HG02840 (cell line): ENCODE data around the gene SMIM7.
A peak's percentile ranks its signal among the peaks of the same experiment; 100 is the strongest.
"Not testable (repeated sequence)": the region's sequence is repeated elsewhere in the genome, so short reads cannot be mapped to it uniquely, and the experiment has no call there.

Source experiments
- ATAC-seq: cut with Tn5 transposase; IDR thresholded peaks from one replicate; pipeline ENCODE4 v1.9.1; 2021; ENCODE audit warnings: mild to moderate bottlenecking, moderate library complexity, moderate number of reproducible peaks; ENCODE audit not compliant: unreplicated experiment, low FRiP score

SMIM7 gene

GRCh38 chr19:16659832-16660708 is at the start of gene SMIM7:
Gene SMIM7 (minus strand): TSS chr19:16660144. CDS start chr19:16660110, 34 bp downstream.
- ATAC-seq, result peak; percentile 86

GRCh38 chr19:16703677-16704076 is 43.7 kb upstream of the SMIM7 start:
- no peak for ATAC-seq

DNA sequence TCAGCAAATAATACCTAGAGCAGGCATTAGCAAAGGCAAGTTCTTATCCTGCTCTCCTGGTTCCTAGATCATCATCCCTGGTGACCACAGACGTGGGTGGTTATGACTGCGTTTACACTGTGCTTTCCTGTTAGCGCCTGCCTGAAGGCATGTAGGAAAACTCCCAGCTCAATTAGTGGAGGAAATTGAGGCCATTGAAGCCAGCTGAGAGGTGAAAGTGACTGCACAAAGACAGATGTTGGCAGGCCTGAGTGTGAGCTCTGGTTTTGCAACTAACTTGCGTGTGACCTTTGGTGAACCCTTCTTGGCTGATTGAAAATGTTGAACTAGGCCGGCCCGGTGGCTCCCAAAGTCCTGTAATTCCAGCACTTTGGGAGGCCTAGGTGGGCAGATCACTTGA is 42.2 kb upstream of the SMIM7 start:
- no peak for ATAC-seq

GRCh38 chr19:16698914-16699313 is 39.0 kb upstream of the SMIM7 start:
- no peak for ATAC-seq

- no peak for ATAC-seq
Measured at GRCh38 chr19:16688084-16688483, 28.1 kb upstream of the SMIM7 start.

GRCh38 chr19:16684216-16684615 is 24.3 kb upstream of the SMIM7 start:
- ATAC-seq, result no peak

GRCh38 chr19:16682539-16682938 is 22.6 kb upstream of the SMIM7 start:
- ATAC-seq, result no peak

DNA sequence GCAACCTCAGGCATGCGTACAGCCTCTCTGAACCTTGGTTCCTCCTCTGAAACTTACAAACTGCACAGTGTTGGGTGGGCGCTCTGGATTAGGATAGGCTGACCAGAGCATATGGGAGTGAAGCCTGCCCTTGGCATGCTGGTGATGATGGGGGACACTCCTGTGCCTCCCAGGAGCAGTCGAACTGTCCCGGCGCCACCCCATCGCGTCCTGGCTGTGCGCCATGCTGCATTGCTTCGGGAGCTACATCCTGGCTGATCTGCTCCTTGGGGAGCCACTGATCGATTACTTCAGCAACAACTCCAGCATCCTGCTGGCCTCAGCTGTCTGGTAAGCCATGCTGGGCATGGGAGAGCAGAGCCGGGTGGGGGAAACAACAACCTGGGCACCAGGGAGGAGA is 19.9 kb upstream of the SMIM7 start:
- ATAC-seq, result no peak

- ATAC-seq, result no peak
Measured at GRCh38 chr19:16678498-16678897, 18.6 kb upstream of the SMIM7 start.

- no peak for ATAC-seq
Measured at GRCh38 chr19:16677055-16677454, 17.1 kb upstream of the SMIM7 start.

DNA sequence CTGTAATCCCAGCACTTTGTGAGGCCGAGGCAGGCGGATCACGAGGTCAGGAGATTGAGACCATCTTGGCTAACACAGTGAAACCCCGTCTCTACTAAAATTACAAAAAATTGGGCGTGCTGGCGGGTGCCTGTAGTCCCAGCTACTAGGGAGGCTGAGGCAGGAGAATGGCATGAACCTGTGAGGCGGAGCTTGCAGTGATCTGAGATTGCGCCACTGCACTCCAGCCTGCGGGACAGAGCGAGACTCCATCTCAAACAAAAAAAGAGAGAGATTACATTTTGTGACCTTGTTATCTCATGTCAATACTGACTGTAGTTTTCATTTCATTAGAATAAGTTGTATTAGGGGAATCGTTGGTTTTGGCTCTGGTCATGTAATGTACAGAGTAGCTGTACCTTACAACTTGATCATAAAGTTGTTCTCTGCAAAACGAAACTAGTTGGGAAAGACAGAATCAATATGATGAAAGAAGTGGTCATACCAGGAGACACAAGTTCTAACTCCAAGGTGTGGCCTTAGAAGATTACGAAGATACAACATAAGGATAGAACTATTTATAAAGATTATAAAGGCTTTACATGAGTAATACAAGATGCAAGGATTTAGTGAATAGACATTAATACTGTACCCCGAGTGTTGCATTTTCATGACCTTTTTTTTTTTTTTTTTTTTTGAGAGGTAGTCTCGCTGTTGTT is 16.3 kb upstream of the SMIM7 start:
- ATAC-seq, result no peak

GRCh38 chr19:16673839-16674238 is 13.9 kb upstream of the SMIM7 start:
- not testable (repeated sequence) for ATAC-seq

DNA sequence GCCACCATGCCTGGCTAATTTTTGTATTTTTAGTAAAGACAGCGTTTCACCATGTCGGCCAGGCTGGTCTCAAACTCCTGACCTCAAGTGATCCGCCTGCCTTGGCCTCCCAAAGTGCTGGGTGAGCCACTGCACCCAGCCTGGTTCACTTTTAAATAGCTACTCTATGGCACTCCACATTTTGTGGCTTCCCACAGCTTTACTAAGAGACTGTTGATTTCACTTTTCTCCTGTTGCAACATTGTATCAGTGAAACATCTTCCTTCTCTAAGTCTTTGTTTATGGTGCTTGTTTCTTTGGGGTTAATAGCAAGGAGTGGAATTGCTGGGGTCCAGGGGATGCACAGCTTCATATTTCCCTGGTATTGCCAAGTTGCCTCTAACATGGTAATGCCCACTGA is 13.3 kb upstream of the SMIM7 start:
- ATAC-seq, result no peak

DNA sequence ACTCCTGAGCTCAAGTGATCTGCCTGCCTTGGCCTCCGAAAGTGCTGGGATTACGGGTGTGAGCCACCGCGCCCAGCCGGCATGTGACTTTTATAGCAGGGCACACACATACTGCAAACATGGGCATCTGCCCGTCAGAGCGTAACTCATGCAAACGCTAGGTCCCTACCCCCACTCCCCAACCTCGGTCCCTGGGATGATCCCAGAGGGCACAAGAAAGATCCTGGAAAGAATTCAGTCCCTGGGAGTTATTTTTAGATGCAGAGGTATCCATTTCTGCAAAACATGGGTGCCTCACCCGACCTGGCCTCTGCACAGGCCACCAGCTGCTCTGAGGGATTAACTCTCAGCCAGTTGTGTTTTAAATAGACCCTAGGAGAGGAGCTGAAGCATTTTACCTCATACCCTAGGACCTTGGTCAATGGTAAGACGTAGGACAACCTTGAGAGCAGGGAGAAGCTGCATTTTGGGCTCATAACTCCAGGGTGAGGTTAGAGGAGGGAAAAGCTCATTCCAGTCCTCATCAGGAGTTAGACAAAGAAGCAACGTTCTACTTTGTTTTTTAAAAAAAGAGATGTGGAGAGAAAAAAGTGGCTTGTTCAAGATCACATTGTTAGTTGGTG is 11.8 kb upstream of the SMIM7 start:
- ATAC-seq, result no peak

GRCh38 chr19:16670291-16670690 is 10.3 kb upstream of the SMIM7 start:
- ATAC-seq, result no peak

DNA sequence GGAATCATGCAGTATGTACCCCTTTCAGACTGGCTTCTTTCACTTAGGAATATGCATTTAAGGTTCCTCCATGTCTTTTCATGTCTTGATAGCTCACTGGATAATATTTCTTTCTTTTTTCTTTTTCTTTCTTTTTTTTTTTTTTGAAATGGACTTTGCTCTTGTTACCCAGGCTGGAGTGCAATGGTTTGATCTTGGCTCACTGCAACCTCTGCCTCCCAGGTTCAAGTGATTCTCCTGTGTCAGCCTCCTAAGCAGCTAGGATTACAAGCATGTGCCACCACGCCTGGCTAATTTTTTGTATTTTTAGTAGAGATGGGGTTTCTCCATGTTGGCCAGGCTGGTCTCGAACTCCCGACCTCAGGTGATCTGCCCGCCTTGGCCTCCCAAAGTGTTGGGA is 8.8 kb upstream of the SMIM7 start:
- not testable (repeated sequence) for ATAC-seq

GRCh38 chr19:16668176-16668575 is 8.2 kb upstream of the SMIM7 start:
- no peak for ATAC-seq

DNA sequence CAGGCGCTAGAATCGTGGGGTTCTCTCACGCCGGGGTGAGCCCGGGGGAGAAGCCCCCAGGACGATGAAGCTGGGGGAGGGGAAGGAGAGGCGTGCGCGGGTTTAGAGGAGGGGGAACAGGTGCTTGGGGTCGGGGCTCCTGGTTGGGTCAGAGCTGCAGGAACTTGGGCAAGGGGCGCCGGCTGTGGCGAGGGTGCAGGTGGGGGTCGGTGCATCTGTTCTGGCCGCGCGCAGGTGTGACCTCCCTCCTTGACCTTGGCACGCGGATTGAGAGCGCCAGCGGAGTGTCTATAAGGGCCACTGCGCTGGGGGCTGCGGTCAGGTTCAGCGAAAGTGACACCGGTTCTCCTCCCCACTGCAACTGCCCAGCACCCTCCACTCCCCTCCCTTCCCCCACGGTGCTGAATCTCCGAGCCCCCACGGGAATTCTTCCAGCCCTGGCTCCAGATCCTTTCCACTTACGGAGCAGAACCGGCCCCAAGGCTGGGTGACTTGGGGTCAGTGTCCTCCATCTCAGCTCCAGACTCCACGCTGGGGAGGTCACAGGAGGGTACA is 1.6 kb upstream of the SMIM7 start:
- ATAC-seq, result no peak

- ATAC-seq, result no peak
Measured at GRCh38 chr19:16660763-16661479, 977 bp upstream of the SMIM7 start, which contains the start of gene TMEM38A. Gene TMEM38A (plus strand): TSS chr19:16661139. CDS start chr19:16661218, 79 bp downstream.

DNA sequence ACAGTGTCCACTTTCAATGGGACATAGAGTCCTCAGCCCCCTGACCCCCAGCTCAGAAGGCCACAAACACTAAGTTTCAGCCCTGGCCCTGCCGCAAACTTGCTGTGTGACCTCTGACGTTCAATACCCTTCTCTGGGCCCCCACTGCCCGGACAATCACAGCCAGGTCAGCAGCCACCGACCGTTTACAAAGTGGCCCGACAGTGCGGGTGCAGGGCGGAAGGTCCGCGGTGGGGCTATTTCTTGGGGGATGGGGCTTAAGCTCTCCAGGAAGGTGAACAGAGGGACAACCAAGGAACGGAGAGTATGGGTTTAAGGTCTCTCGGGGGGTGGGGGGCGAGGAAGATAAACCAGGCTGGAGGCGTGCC is 496 bp downstream of the SMIM7 start:
- no peak for ATAC-seq
